ENCODE measurements around the gene BRAT1.
A peak's percentile ranks its signal among the peaks of the same experiment; 100 is the strongest.

The BRAT1 gene

GRCh38 chr7:2509298-2509906 lies 45.9 kb downstream of the BRAT1 start:
- DNase-seq, result no peak

GRCh38 chr7:2508327-2509215 lies 46.8 kb downstream of the BRAT1 start:
- no peak for DNase-seq

DNA sequence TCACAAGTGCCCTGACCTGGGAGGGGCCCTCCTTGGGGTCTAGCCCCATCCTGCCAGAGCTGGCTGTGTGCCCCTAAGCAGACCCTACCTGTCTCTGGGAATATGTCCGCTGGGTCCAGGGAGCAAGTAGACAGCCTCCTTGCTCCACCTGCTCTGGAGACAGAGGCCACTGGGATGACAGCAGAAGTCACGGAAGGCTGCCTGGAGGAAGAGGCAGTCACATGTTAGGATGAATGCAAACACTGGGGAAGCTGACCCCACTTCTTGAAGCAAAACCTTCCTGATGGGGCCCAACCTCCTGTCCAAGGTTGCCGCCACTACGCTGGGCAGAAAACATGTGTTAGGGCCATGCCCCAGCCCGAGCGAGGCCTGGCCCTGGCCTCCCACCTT lies 47.4 kb downstream of the BRAT1 start:
- DNase-seq, result no peak

- no peak for DNase-seq
These were observed 48.0 kb downstream of the BRAT1 start for GRCh38 chr7:2507208-2507916.

- DNase-seq, result no peak
These were observed 49.9 kb downstream of the BRAT1 start for GRCh38 chr7:2505401-2505800.

- no peak for DNase-seq
These were observed 50.4 kb downstream of the BRAT1 start for GRCh38 chr7:2504889-2505375.

DNA sequence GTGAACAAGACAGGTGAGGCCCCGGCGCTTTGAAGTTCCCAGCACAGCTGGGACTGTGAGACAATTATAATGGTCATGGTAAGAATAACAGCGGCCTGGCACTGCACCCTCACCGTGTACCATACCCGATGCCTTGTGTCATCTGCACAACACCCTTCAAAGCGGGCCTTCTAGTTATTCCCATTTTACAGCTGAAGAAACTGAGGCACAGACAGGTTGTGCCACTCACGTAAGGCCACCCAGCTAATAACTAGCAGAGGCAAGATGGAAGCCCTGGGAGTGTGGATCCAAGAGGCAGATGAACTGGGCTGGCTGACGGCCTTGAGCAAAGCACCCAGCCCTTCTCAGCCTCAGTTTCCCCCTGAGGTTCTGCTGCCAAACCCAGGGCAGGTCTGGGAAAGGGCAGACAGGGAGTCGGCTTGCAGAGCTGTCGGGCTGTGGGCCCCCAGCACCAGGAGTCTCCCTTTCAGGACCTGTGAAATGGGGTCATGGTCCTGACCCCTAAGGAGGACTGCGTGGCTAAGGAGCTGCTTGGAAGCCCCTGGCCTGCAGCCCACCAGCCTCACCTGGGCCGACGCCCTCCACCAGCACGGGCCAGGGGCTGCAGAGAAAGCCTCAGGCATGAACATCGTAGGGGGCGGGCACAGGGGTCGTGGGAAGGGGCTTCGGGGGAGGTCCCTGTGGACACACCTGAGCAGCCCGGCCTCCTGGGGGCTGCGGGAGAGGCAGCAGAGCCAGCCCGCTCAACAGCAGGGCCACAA lies 51.0 kb downstream of the BRAT1 start:
- no peak for DNase-seq

- no peak for DNase-seq
These were observed 52.0 kb downstream of the BRAT1 start for GRCh38 chr7:2503056-2503941.

GRCh38 chr7:2502647-2502966 lies 52.7 kb downstream of the BRAT1 start:
- DNase-seq, result no peak

DNA sequence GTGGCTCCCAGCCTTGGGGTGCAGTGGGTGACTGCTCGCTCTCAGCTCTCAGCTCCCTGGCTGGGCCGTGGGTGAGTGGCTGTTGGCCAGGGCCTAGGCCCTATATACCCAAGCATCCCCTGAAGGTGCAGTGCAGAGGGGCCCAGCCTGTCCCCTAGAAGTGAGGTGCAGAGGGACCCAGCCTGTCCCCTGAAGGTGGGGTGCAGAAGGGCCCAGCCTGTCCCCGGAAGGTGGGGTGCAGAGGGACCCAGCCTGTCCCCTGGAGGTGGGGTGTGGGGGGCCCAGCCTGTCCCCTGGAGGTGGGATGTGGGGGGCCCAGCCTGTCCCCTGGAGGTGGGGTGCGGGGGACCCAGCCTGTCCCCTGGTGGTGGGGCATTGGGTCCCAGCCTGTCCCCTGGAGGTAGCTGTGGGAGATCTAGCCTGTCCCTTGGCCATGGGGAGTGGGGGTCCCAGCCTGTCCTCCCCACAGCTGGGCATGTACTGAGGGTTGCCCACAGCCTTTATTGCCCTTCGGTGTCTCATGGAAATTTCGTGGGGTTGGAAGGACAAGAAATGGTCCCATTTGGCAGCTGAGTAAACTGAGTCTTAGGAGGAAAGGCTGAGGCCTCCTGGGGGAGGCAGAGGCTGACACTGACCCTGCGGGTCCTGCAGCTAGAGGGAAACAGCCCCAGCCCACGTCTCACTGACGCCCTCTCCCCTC lies 53.2 kb downstream of the BRAT1 start:
- DNase-seq, result no peak

GRCh38 chr7:2500701-2501100 lies 54.6 kb downstream of the BRAT1 start:
- DNase-seq, result no peak

- no peak for DNase-seq
These were observed 55.4 kb downstream of the BRAT1 start for GRCh38 chr7:2499719-2500430.

- DNase-seq, result no peak
These were observed 56.1 kb downstream of the BRAT1 start for GRCh38 chr7:2499181-2499580.

GRCh38 chr7:2498708-2499107 lies 56.6 kb downstream of the BRAT1 start:
- DNase-seq, result no peak

DNA sequence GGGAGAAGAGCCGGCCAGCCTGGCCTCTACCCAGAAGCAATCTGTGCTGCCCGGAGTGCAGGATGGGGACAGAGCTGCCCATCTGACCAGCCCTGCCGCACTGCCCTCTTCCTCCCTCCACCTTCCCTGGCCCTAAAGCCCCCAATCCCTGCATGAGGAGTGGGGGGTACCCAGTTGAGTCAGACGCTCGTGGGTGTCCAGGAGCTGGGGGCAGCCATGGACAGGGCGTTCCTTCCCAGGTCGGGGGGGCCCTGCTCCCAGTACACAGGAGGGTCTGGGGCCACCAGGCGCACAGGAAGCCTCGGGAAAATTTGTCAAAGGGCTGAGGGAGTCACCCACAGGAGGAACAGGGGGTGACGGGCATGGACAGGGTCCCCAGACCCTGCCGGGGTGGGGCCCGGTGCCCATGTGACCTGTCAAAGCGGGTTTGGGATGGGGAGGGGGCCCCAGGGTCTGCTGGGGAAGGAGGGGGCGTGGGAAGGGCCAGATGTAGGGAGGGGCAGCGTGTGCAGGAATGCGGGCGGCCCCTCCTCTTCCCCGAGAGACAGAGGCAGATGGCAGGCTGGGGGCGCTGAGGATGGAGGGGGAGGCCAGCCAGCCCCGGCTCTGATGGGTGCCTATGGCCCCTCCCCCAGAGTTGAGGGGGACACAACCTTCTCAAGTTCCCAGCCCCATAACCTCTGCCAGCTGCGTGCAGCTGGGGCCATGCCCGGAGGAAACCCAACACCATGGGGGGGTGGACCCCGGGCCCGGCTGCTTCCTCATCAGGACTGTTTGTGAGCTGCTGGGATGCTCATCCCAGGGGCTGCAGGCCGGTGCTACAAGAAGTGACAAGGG lies 57.6 kb downstream of the BRAT1 start:
- DNase-seq, result peak; percentile 27

- no peak for DNase-seq
These were observed 58.3 kb downstream of the BRAT1 start for GRCh38 chr7:2497065-2497464.

DNA sequence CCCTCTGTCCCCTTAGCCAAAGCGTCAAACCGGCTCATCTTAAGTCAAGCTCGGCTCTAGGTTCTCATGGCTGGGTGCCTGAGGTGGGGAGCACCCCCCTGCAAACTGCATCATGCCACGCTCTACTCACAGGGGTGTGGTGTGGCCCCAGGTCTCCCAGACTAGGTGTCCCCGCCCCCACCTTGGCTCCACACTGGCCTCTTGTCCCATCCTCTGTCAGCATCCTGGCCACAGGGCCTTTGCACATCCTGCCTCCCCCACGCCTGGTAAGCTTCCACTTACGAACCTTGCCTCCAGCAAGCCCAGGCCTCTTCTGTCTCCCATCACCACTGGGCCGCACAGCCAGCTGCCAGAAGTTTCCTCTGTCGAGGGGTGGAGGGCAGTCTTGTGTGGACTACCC lies 58.9 kb downstream of the BRAT1 start:
- no peak for DNase-seq

GRCh38 chr7:2495418-2496299 lies 59.7 kb downstream of the BRAT1 start:
- DNase-seq, result peak; percentile 91
